HG03108 (cell line): Measurements from ENCODE around the gene RNF5.
"Not testable (repeated sequence)": the region's sequence is repeated elsewhere in the genome, so short reads cannot be mapped to it uniquely, and the experiment has no call there.

ENCODE experiments used
- ATAC-seq: cut with Tn5 transposase; IDR thresholded peaks from one replicate; pipeline ENCODE4 v1.9.1; 2021; ENCODE audit warnings: moderate library complexity; ENCODE audit not compliant: unreplicated experiment

RNF5 gene

DNA sequence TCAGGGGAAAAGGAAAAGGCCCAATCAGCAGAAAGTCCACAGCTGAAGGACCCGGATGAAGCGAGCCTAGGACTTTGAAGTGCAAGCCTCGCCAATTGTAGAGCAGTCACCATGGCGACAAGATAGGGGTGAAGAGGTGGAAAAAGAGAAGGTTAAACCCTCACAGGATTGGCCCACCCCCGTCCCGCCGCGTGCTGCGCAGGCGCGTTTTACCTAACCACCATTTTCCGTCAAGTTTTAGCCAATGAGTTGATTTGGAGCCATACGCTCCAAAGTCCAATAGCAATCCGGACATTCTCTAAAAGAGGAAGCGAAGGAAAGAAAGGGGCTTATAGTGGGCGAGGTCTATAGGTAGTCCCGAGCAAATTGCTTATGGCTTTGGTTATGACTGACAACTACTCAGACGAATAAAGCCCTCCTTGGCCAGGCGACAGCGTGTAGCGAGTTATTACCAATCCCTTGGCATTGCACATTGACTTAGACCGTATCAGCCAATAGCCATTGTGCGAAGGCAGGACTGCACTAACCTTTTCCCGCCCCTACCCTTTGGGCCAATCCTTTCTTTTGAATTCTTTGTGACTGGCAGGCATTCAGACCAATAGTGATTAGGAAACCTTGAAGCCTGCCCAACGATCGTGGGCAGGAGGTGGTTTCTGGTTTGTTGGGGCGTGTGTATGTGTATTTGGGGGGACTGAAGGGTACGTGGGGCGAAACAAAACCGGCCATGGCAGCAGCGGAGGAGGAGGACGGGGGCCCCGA, at the start of gene RNF5:
TSS of gene RNF5 (plus strand) at position 618 of the 759 bp plus-strand sequence. CDS start at position 725, 107 bp downstream.
- peak; percentile 70 for ATAC-seq

GRCh38 chr6:32128751-32129296, 49.4 kb upstream of the RNF5 start:
- no peak for ATAC-seq

DNA sequence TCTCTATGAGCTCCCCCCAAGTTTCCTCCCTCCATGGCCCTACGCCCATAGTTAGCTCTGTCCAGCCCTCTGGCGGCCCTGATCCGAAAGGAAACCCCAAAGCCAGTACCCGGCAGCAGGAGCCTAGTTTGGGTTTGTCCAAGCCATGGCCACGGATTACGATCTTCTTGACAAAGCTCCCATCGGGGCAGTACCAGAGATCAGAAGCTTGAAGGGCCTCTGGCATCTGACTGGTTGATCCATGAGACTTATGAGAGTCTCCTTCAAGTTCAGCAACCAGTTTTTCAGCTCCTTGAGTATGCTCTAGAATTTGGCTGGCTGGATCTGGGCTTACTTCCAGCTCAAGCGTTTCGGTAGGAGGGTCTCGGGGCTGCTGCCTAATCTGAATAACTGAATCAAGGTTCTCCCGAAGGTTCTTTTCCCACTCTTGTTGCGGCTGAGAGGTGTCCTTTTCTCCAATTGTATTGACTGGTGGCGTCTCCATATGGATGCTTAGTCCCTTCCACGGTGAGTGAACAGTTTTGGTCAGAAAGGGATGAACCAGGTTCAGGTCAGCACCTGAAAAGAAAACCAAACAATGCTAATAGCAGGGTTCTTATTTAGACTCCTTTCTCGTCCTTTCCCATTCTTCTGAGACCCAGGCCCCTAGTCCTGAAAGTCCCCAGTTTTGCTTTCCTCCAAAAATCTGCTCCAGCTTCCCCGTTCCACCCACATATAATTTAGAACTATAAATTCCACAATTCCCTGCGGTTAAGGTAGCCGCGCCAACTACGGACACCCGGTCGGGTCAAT, 48.7 kb upstream of the RNF5 start:
- ATAC-seq: peak; percentile 8

DNA sequence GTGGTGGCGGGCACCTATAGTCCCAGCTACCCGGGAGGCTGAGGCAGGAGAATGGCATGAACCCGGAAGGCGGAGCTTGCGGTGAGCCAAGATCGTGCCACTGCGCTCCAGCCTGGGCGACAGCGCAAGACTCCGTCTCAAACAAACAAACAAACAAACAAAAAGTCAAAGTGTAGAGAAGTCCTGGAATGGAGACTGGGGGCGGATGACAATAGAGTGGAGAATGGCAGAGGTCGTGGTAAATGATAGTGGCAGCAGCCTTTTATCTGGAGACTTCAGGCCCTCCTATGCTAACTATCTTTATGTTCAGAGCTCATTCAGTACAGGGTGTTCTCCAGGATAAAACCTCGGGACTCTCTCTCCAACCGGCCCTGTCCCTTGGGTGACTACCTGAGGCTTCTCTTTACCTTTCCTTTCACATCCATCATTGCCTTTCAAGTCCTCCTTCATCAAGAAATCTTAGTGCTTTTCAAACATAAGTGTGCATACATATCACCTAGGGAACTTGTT, 46.7 kb upstream of the RNF5 start:
- ATAC-seq: no peak

DNA sequence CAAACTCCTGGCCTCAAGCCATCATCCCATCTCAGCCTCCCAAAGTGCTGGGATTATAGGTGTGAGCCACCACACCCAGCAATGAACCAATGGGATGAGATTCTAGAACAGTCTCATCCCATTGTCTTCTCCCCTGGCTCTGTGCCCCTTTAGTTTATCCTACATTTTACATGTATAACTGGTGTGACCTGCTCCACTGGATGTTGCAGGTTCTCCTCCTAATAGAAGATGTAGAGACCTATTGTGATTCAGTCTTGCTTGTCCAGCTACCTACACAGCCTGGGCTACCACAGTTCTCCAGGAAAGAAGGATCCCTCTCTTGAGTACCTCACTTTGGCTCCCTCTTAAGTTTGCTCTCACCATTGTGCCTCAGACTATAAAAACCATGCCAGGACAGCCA, 46.1 kb upstream of the RNF5 start:
- ATAC-seq: no peak

GRCh38 chr6:32133786-32134185, 44.4 kb upstream of the RNF5 start:
- no peak for ATAC-seq

DNA sequence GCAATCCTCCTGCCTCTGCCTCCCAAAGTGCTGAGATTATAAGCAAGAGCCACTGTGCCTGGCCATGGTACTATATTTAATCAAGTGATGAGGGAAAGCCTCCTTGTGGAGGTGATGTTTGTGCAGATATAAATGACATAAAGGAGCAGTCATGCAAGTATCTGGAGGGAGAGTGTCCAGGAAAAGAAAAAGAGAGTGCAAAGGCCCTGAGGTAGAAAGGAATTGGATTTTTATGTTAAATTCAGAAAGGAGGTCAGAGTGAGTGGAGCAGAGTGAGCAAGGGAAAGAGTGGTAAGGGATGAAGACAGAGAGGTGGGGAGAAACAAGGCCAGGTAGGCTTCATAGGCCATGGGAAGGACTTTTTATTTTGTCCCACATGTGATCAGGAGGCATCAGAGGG, 40.8 kb upstream of the RNF5 start:
- no peak for ATAC-seq

DNA sequence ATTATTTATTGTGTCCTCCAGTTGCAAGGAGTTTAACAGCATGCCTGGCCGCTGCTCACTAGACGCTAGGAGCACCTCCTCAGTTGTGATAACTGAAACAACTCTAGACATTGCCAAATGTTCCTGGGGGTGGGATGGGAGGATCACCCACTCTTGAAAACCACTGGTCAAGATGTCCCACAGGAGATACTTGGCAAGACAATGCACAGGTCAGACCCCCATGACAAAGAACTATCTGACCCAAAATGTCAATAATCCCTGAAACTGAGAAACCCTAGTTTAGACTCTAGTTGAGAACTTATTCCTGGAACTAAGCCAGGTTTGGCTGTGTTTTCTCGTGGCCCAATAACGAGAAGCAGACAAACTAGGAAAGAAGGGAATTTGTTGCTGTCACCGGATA, 38.6 kb upstream of the RNF5 start:
- ATAC-seq: no peak

DNA sequence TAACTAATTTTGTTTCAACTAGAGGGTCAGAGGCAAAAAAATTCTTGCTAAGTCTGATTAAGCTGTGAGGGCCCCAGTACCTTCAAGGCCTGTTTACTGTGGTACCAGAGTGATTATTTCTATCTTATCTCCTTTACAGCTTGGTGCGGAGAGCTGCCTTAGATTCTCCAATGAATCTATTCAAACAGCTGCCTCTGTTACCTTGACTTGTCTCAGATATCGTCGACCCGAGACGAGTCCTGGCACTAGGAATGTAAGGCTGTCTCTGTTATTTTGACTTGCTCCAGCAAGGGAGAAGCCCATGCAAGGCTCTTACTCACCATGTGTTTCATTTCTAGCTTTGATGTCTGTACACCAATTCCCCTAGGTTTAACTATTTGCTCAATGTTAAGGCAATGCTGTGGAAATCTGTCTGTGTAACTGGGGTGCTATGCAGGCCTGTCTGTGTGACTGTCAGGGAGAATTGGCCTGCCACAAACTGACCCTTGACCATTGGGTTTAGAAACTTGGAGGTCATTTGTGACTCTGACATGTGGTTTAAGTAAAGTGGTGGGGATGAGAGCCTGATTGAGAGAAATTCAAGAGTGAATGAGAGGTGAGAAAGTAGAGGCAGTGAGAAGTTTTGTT, 37.7 kb upstream of the RNF5 start:
- ATAC-seq: no peak

DNA sequence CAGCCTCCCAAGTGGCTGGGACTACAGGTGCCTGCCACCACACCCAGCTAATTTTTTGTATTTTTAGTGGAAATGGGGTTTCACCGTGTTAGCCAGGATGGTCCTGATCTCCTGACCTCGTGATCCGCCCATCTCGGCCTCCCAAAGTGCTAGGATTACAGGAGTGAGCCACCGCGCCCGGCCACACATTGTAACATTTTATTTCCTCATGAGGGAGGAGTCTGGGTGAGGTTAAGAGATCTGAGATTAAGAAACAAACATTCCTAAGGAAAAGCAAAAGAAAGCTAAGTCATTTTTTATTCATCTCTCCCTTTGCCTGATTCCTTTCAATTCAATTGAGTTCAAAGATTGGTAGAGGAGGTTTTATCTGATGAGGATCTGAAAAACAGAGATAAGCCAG, 34.0 kb upstream of the RNF5 start:
- not testable (repeated sequence) for ATAC-seq

DNA sequence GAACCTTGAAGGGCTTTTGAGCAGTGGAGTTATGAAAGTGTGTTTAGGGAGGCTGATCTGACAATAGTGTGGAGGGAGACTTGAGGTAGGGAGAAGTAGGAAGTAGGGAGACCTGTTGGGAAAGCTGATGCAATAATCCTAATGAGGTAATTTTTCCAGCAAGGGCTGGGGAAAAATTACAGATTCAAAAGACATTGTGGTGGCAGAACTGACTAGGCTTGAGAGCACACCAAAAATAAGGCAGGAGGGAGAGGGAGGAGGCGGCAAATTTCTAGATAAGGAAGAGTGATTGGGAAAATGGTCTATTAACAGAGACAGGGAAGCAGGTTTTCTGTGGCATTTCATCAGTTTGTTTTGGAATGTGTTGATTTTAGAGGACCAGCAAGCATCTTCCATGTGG, 31.9 kb upstream of the RNF5 start:
- ATAC-seq: no peak

- no peak for ATAC-seq
These were observed 31.5 kb upstream of the RNF5 start for GRCh38 chr6:32146687-32147086.

GRCh38 chr6:32147401-32148132, 30.6 kb upstream of the RNF5 start:
- no peak for ATAC-seq

DNA sequence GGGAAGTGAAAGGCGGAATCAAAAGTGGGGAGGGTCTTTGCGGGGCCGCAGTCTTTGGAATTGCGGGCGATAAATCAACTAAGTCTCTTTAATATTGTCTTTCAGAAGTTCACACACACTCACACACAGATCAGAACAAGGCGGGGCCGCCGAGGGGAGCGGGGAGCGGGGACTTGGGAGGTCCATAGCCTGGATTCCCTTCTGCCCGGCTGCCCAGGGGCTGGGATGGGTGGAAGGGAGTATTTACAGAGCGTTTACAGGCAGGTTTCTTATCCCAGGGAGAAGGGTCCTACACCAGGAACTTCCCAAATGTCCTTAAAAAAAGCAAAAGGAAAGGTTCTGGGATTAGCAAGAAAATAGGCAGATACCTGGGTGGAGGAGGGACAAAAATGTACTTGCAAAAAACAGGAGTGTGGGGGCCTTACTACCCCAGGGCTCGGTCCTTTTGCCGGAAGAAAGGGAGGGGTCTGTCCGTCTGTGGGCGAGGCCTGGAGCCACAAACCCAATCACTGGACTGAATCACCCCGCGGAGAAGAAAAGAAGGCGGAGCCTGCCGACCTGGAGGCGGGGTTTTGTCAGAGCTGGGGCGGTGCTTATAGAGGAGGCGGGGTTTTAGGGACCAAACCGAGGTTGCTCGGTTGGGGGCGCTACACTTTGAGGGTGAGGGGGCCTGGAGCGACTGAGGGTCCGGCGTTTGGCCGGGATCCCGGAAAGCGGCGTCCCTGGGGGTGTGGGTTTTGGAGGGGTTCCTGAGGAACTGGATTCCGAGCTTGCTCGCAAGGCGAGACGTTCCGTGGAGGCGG, 29.7 kb upstream of the RNF5 start:
- no peak for ATAC-seq

GRCh38 chr6:32149092-32149755, 29.0 kb upstream of the RNF5 start:
- no peak for ATAC-seq

DNA sequence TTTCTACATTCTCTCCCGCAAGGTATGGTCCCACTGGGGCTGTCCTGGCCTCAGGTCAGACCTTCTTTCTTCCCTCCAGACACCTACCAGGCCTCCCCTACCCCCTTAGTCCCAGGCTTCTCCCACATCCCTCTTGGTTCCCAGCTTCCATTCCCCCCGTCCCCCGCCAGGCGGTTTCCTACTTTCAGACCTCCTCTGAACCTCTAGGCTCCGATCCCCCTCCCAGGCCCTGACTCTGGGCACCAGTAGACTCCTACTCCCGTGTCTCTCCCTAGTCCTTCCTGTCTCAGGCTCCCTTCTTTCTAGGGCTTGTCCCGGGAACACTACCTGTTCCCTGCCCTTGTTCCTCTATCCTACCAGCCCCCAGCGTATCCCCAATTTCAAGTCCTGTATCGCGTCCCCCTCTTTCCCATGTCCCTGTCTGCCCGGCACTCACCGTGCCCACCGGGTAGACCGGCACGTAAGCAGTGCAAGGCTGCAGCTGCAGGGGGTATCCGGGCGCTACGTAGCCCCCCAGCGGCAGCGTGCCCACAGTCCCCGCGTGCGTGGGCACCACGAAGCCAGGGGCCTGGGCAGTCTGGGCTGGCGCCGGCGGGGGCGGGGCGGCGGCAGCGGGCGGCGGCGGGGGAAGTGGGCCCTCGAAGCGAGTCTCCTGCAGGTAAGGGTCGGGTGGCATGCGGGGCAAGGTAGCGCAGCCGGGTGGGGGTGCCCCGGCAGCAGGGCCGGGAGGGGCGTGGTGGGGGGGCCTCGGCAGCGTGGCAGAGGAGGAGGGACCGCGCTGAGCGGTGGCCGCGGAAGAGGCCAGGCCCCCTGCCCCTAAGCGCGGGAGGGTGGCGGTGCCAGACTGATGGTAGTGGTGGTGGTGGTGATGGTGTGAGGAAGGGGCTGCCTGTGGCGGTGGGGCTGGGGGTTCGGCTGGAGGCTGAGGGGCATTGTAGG, 28.0 kb upstream of the RNF5 start:
- ATAC-seq: no peak

- no peak for ATAC-seq
These were observed 26.9 kb upstream of the RNF5 start for GRCh38 chr6:32151181-32151862.
